GM19193 (cell line): Measurements from ENCODE around the gene VCAN.

ENCODE experiments used
- POLR2A ChIP-seq: IDR thresholded peaks from 4 replicates; pipeline ENCODE4 v1.6.1; 2011; ENCODE audit not compliant: insufficient read depth, insufficient read length; ENCODE audit errors: extremely low read depth

The VCAN gene

GRCh38 chr5:83586874-83587776, 115.6 kb downstream of the VCAN start:
- no peak for TF ChIP-seq POLR2A

GRCh38 chr5:83589786-83590185, 118.2 kb downstream of the VCAN start:
- no peak for TF ChIP-seq POLR2A

GRCh38 chr5:83590966-83591365, 119.4 kb downstream of the VCAN start:
- no peak for TF ChIP-seq POLR2A

- TF ChIP-seq POLR2A: no peak
Observed at GRCh38 chr5:83595217-83595616, 123.7 kb downstream of the VCAN start.

GRCh38 chr5:83608122-83608521, 136.6 kb downstream of the VCAN start:
- no peak for TF ChIP-seq POLR2A

GRCh38 chr5:83614841-83615240, 143.3 kb downstream of the VCAN start:
- TF ChIP-seq POLR2A: no peak

GRCh38 chr5:83628360-83628759, 156.8 kb downstream of the VCAN start:
- no peak for TF ChIP-seq POLR2A
